Globus pallidus (tissue), 1 donor: ENCODE results near the gene FAM156A.
"Not testable (repeated sequence)": the region's sequence is repeated elsewhere in the genome, so short reads cannot be mapped to it uniquely, and the experiment has no call there.

Experiments
- DNase-seq: peaks from one replicate; pipeline ENCODE4 v3.0.0-alpha.2; 2015; ENCODE audit warnings: low spot score

The FAM156A gene, protein sequence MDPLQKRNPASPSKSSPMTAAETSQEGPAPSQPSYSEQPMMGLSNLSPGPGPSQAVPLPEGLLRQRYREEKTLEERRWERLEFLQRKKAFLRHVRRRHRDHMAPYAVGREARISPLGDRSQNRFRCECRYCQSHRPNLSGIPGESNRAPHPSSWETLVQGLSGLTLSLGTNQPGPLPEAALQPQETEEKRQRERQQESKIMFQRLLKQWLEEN

GRCh38 chrX:52958113-52958959, at the start of gene FAM156A:
FAM156A (minus strand) TSS chrX:52958518; CDS start chrX:52948588, 9,930 bp downstream.
- not testable (repeated sequence) for DNase-seq

DNA sequence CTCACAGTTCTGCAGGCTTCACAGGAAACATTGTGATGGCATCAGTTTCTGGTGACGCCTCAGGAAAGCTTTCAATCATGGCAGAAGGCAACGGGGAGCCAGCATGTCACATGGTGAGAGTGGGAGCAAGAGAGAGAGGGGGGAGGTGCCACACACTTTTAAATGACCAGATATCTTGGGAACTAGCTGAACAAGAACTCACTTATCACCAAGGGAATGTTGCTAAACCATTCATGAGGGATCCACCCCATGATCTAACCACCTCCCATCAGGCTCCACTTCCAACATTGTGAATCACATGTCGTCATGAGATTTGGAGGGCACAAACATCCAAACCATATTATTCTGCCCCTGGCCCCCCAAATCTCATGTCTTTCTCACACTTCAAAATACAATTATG, 47.0 kb upstream of the FAM156A start:
- DNase-seq: no peak

DNA sequence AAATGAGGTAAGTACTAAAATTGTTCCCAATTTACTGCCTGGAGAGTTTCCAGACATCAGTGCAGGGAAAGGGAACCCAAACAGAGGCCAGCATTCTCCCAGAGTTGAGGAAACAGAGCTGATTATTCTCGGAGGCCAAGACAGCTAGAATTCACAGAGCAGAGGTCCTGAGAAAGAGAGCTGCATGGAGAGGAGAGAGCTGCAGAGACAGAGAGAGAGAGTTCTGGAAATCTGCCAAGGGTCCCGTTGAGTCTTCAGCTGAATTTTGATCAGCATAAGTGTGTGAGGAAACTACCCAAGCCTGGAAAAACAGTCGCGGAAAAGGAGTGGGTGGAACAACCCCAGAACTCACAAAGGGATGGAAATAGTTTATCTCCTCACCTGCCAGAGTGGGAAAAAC, 46.5 kb upstream of the FAM156A start:
- peak; percentile 35 for DNase-seq

DNA sequence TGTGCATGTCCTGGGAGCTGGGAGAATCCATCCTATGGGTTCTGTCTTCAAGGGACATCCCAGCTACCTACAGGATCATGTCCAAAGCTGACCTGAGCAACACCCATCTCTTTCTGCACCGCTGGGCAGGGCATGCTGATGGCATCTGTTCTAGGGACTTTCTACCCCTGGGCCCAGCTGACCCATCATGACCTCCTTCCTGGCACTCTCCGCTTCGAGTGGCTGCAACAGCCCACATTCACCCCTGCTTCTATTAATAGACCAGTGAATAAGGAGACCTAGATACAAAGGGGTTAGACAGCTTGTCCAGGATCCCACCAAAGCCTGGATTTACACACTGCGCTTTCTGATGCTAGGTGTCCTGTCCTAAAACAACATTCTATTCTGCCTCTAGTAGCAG, 45.7 kb upstream of the FAM156A start:
- DNase-seq: no peak

DNA sequence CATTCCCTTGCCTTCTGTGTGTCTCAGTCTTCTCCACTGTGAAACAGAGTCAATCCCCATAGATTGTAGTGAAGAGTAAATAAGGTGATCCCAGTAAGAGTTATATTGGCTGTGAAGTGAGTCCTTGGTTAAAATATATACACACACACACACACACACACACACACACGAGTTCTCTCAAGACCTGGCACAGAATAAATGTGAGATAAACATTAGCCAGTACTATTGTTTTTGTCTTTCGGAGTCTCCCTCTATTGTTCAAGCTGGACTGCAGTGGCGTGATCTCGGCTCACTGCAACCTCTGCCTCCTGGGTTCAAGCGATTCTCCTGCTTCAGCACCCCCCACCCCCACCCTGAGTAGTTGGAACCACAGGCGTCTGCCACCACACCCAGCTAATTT, 44.8 kb upstream of the FAM156A start:
- no peak for DNase-seq

GRCh38 chrX:53001958-53002357, 43.6 kb upstream of the FAM156A start:
- DNase-seq: no peak

- DNase-seq: no peak
These were observed 42.3 kb upstream of the FAM156A start for GRCh38 chrX:53000447-53001135.

DNA sequence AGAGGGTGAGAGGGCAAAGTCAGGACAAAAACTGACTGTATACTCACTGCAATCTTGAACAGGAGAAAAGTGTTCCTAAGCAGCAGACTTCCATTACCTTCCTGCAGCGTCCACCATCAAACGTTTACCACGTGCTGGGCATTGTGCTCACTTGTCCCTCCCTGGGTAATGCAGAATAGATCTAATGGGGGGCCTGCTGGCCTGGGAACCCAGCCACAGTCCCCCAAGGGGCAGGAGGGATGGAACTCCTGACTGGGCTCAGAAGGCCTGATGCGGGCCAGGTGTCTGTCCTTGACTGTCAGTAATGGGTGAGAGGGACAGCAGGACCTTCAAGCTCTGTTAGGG, 37.6 kb upstream of the FAM156A start:
- DNase-seq: no peak

GRCh38 chrX:52995135-52995986, 37.0 kb upstream of the FAM156A start:
- peak; percentile 95 for DNase-seq

DNA sequence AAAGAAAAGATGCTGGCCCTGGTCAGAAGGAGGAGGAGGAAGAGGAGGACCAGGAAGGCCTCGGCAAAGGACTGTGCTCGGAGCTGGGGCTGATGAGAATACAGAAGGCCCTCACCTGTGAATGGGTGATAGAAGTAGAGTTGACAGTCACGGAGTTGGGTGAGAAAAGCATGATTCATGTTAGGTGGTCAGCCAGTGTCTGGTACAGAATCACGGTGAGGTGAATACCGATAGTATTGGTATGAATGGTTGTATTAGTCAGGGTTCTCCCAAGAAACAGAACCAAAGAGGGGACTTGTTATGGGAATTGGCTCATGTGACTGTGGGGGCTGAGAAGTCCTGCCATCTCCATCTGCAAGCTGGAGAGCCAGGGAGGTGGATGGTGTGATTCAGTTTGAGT, 32.5 kb upstream of the FAM156A start:
- no peak for DNase-seq

DNA sequence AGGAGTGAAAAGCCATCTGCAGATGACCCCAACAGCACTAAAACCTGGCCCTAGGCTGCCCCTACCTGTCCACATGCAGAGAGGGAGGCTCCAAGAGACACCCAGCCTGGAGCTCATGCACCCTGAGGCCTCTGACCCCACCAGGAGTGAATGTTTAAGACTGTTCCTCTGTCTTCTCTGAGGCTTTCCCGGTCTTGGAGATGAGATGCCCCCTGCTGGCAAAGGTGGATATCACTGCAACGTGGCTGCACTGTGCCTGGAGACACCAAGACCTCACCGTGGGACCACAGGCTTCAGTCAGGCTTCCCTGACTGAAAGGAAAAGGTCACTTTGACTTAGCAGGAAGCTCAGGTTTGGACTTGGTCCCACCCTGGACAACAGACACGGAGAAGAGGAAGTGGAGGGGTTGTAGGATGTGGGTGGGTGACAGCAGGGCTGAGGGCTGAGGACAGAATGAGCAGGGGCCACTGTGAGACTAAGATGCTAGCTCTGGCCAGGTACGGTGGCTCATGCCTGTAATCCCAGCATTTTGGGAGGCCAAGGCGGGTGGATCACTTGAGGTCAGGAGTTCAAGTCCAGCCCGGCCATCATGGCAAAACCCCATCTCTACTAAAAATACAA, 31.8 kb upstream of the FAM156A start:
- not testable (repeated sequence) for DNase-seq

- no peak for DNase-seq
These were observed 30.9 kb upstream of the FAM156A start for GRCh38 chrX:52988985-52989917.

- DNase-seq: no peak
These were observed 25.1 kb upstream of the FAM156A start for GRCh38 chrX:52983321-52984000.

DNA sequence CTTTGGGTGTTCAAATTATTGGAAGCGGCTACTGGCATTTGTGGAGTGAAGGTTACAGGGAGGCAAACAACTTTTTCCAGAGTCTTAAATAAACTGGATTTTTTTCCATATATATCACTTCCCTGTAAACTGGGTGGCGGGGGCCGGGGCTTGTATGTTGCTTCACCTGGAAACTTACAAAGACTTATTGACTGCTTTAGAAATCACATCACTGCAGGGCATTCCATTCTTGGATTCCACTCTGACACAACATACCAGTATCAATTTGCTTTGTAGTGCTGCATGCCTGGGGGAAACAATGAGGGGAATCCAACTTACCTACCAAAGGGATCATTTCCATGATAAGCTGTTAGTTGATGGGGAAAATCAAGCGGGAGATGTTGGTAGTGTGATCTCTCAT, 21.7 kb upstream of the FAM156A start:
- DNase-seq: no peak

DNA sequence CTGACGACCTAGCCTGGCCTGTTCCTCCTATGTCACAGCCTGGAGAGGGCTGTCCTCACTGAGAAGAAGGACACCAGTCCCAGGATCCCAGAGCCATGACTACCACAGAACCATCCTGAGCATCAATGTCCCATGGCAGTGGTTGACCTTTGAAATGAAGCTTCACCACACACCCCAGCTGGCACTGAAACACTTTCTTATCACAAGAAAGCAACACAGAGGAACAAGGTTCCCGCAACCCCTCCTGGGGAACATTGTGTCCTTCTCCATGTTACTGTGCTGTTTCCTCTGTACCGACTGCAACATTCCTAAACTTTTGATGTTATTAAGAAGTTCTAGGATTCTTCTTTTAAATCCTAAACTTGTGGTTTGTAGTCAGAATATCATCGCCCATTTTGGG, 21.2 kb upstream of the FAM156A start:
- DNase-seq: no peak

- DNase-seq: no peak
These were observed 19.6 kb upstream of the FAM156A start for GRCh38 chrX:52977953-52978352.

GRCh38 chrX:52975576-52975975, 17.3 kb upstream of the FAM156A start:
- not testable (repeated sequence) for DNase-seq

DNA sequence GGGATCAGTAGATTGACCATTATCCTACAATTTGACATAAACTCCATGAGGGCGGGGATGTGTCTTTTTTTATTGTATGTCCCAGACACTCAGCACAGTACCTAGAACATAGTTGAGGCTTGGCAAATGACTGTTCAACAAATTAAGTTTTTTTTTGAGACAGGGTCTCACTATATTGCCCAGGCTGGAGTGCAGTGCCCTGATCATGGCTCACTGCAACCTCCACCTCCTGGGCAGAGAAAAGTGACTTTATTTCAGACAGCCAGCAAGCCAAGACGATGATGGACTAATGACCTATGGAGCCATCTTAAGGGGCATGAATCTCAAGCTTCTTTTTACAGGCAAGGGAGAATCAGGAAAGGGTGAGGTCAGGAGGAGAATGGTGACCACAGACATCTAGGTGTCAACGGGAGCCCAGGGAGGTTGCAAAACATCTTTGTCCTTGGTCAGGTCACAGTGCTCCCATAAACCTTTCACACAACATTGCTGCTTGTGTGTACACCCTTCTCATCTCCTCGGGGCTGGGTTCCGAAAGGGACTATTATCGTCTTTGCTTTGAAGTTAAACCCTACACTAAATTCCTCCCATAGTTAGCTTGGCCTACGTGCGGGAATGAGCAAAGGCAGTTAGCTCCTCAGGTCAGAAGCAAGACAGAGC, 16.1 kb upstream of the FAM156A start:
- DNase-seq: not testable (repeated sequence)

DNA sequence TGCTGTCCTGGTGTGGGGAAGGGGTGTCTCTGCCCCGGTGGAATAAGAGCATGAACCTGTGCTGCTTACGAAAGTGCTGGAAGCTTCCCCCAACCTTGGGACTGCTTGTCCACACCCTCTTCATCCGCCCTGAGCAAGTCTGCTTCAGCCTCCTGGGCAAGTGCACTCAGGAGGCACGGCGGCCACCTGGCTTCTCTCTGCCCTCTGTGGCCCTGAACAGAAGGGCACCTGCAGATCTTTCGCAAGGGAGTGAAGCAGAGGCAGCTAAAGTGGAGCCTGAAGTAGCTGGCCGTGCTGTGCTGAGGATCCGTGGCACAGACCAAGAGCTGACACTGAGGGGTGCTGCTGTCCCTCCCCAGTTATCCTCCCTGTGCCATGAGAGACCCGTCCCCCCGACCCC, 9.6 kb upstream of the FAM156A start:
- DNase-seq: not testable (repeated sequence)
